ENCODE results near the gene VENTX. TPM values are rescaled to one million over a fixed set of nuclear protein-coding genes. Genes with fewer than 3 reads are reported as not detected.

The VENTX gene
- total RNA-seq, 1 experiment from 2014 or later, result not detected

DNA sequence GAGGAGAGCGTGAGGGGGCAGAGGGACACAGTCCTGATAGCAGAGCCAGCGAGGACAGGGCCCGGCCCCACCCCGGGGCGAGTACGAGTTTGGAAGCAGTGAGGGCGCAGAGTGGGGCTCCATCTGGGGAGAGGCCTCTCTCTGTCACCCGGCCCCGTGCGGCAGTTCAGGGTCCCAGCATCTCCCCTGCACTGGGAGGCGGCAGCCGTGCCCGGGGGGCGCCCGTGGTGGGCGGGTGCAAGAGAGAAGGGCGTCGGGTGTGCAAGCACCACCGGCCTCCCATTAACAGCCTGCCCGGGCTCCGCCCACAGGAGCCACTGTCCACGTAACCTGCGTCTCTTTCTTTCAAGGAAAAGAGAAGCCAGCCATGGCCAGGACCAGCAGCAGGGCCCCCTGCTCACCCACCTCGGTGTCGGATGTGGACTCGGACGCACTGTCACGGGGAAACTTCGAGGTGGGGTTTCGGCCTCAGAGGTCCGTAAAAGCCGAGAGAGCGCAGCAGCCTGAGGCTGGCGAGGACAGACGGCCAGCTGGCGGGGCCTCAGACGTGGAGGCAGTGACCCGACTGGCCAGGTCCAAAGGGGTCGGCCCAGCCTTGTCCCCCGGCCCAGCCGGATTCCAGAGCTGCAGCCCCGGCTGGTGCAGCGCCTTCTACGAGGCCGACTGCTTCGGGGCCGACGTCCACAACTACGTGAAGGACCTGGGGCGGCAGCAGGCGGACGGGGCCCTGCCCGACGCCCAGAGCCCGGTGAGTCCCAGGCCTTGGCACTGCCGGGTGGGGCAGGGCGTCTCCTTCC lies 36.3 kb upstream of the VENTX start:
- no TSS peak for BruUV-seq (replicated peaks)
- TF ChIP-seq EZH2 (IDR thresholded peaks at IDR 0.05; ENCODE audit: low read length, unreplicated experiment) (no peak), EZH2phosphoT487 (IDR thresholded peaks at IDR 0.05; ENCODE audit: borderline replicate concordance, low read length) (no peak)
- TF ChIP-seq, protein P1, sequence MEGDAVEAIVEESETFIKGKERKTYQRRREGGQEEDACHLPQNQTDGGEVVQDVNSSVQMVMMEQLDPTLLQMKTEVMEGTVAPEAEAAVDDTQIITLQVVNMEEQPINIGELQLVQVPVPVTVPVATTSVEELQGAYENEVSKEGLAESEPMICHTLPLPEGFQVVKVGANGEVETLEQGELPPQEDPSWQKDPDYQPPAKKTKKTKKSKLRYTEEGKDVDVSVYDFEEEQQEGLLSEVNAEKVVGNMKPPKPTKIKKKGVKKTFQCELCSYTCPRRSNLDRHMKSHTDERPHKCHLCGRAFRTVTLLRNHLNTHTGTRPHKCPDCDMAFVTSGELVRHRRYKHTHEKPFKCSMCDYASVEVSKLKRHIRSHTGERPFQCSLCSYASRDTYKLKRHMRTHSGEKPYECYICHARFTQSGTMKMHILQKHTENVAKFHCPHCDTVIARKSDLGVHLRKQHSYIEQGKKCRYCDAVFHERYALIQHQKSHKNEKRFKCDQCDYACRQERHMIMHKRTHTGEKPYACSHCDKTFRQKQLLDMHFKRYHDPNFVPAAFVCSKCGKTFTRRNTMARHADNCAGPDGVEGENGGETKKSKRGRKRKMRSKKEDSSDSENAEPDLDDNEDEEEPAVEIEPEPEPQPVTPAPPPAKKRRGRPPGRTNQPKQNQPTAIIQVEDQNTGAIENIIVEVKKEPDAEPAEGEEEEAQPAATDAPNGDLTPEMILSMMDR (conservative IDR thresholded peaks at IDR 0.05; ENCODE audit: low read depth, low read length), result no peak
- no peaks in the 10 kb centered on the region for H3K4me1 ChIP-seq (ENCODE audit: insufficient read depth, low read length)
- H3K9me2 ChIP-seq (replicated peaks; ENCODE audit: low read length), result no peaks in the 10 kb centered on the region
- no peaks in the 10 kb centered on the region for H3K9me3 ChIP-seq (ENCODE audit: low read length)
- H3K27ac ChIP-seq (ENCODE audit: low read length), result no peak overlapping the region
- H3K27me3 ChIP-seq (ENCODE audit: low read length), result peaks cover 28% of the 10 kb centered on the region
- no peak overlapping the region for H3K4me2 ChIP-seq (ENCODE audit: low read length)
- no peak overlapping the region for H2AFZ ChIP-seq (ENCODE audit: low read length)
- H3K4me3 ChIP-seq (ENCODE audit: low read length), result no peak overlapping the region
- no peaks in the 10 kb centered on the region for H3K36me3 ChIP-seq (ENCODE audit: low read depth, low read length)
- no peak overlapping the region for H3K9ac ChIP-seq (ENCODE audit: low read length)
- no peaks in the 10 kb centered on the region for H3K79me2 ChIP-seq (ENCODE audit: low read length)
- DNase-seq (no peak), ATAC-seq (no peak)
- no peaks in the 10 kb centered on the region for H3F3A ChIP-seq (ENCODE audit: low read length, unreplicated experiment)
- H4K20me1 ChIP-seq (ENCODE audit: low read length), result no peaks in the 10 kb centered on the region
- intact Hi-C loops (cut with micrococcal nuclease), result no loop called here
- ChIA-PET CTCF (no interaction called here), POLR2A (ENCODE audit: unreplicated experiment) (no interaction called here)

DNA sequence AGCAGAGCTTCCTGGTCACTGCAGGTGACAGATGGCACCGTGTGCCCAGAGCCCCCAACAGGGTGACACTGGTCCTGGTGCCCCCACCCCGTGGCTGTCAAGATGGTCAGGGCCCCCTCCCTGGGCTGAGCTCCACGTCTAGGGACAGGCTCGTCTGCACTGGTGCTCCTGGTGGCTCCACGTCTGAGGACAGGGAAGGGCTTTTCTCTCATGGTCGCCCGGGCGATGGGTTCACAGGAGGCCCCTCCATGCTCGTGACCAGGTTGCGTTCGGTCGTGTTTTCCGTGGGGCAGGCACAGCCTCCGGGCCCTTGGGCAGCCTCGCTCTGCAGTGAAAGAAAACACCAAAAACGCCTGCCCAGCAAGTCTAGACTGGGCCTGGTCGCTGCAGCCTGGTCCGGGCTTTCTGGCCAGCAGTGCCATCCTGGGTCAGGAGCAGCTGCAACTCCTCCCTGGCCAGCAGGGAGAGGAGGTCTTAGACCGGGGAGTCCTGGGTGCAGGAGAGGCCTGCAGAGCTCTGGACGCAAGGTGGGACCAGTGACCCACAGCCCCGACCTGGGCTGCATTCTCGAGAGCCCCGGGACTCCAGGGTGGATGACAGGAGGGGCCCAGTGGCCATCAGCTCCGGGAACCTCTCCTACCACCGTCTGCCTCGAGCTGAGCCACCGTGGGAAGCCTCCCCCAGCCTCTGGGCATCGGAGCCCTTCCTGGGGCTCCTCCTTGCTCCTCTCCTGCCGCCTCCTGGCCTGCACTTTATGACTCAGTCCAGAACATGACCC lies 35.5 kb upstream of the VENTX start:
- no TSS peak for BruUV-seq (replicated peaks)
- no peak overlapping the region for H3K9ac ChIP-seq (ENCODE audit: low read length)
- CTCF ChIA-PET, result no interaction called here
- H3K27ac ChIP-seq (ENCODE audit: low read length), result no peak overlapping the region
- no peaks in the 10 kb centered on the region for H3K4me1 ChIP-seq (ENCODE audit: insufficient read depth, low read length)
- H4K20me1 ChIP-seq (ENCODE audit: low read length), result no peaks in the 10 kb centered on the region
- TF ChIP-seq EZH2phosphoT487 (IDR thresholded peaks at IDR 0.05; ENCODE audit: borderline replicate concordance, low read length), result no peak
- TF ChIP-seq, protein P1 (conservative IDR thresholded peaks at IDR 0.05; ENCODE audit: low read depth, low read length), result no peak
- H3K79me2 ChIP-seq (ENCODE audit: low read length), result no peaks in the 10 kb centered on the region
- no peak for DNase-seq
- H3K9me3 ChIP-seq (ENCODE audit: low read length), result no peaks in the 10 kb centered on the region
- intact Hi-C loops (cut with micrococcal nuclease), result no loop called here
- no peak overlapping the region for H2AFZ ChIP-seq (ENCODE audit: low read length)
- no peak overlapping the region for H3K4me3 ChIP-seq (ENCODE audit: low read length)
- no peaks in the 10 kb centered on the region for H3K36me3 ChIP-seq (ENCODE audit: low read depth, low read length)
- POLR2A ChIA-PET (ENCODE audit: unreplicated experiment), result no interaction called here
- peaks cover 28% of the 10 kb centered on the region for H3K27me3 ChIP-seq (ENCODE audit: low read length)
- no peaks in the 10 kb centered on the region for H3F3A ChIP-seq (ENCODE audit: low read length, unreplicated experiment)
- H3K9me2 ChIP-seq (replicated peaks; ENCODE audit: low read length), result no peaks in the 10 kb centered on the region
- ATAC-seq, result no peak
- H3K4me2 ChIP-seq (ENCODE audit: low read length), result no peak overlapping the region

All from PC-3 (cell line).